ENCODE results near the gene MATN4. TPM values are rescaled to one million over a fixed set of nuclear protein-coding genes. Genes with fewer than 3 reads are reported as not detected.

MATN4 gene
- total and polyA plus RNA-seq, 2 of the 4 experiments (the other 2 are of a cell fraction), result 0.12 TPM; not detected in 1

- H3K4me2 ChIP-seq (ENCODE audit: low read depth, low read length), result no peak overlapping the region
- in situ Hi-C loops (cut with MboI; ENCODE audit: low sequenced_read_pairs), result no loop called here
- H3K23ac ChIP-seq (ENCODE audit: low read depth, low read length), result no peak overlapping the region
- CTCF ChIA-PET, result no interaction called here
- H3K9me1 ChIP-seq (ENCODE audit: insufficient read depth, low read length), result no peaks in the 10 kb centered on the region
- no peak overlapping the region for H2AK5ac ChIP-seq (ENCODE audit: low read depth, low read length)
- no peak overlapping the region for H2BK15ac ChIP-seq (ENCODE audit: low read depth, low read length)
- H2BK5ac ChIP-seq (ENCODE audit: low read depth, low read length, poor library complexity, severe bottlenecking), result no peak overlapping the region
- no CpG with 5 or more reads among the region's 5 CpGs for WGBS, 2 experiments (ENCODE audit: extremely low coverage in 2 of 2, insufficient read length in 1 of 2)
- H2BK120ac ChIP-seq (ENCODE audit: low read depth, low read length), result no peak overlapping the region
- no peak overlapping the region for H3K4ac ChIP-seq (ENCODE audit: low read depth, low read length)
- no peak overlapping the region for H3K56ac ChIP-seq (ENCODE audit: extremely low read depth, insufficient read depth, low read length)
- H4K91ac ChIP-seq (ENCODE audit: insufficient read depth, low read depth, low read length), result no peak overlapping the region
- H3K27ac ChIP-seq (ENCODE audit: insufficient read depth, low read length), result no peak overlapping the region
- ATAC-seq (ENCODE audit: low read depth) (no peak), DNase-seq (no peak)
- no peak overlapping the region for H2BK20ac ChIP-seq (ENCODE audit: low read depth, low read length)
- no peaks in the 10 kb centered on the region for H3K9me3 ChIP-seq (ENCODE audit: control insufficient read depth, insufficient read depth, low read length)
- H3K27me3 ChIP-seq (ENCODE audit: control insufficient read depth, insufficient read depth, low read length), result peaks cover 11% of the 10 kb centered on the region
- intact Hi-C loops (cut with micrococcal nuclease), result no loop called here
- H2AK9ac ChIP-seq (replicated peaks; ENCODE audit: low read depth, low read length, poor library complexity), result no peak overlapping the region
- no peak for TF ChIP-seq USF2 (IDR thresholded peaks at IDR 0.05; ENCODE audit: low read depth, low read length)
- TF ChIP-seq SMC3 (IDR thresholded peaks at IDR 0.05; ENCODE audit: low read depth, low read length), result no peak
- TF ChIP-seq MAFK (IDR thresholded peaks at IDR 0.05; ENCODE audit: low read depth, low read length), result peak; percentile 83
- no peak overlapping the region for H3K4me3 ChIP-seq (ENCODE audit: insufficient read depth, low read depth, low read length)
- no peaks in the 10 kb centered on the region for H3K4me1 ChIP-seq (ENCODE audit: control insufficient read depth, insufficient read depth, low read length)
- no peak overlapping the region for H3K18ac ChIP-seq (ENCODE audit: low read depth, low read length)
- H2AFZ ChIP-seq (replicated peaks; ENCODE audit: low read length, poor library complexity), result no peak overlapping the region
- no TSS peak for BruUV-seq (replicated peaks)
- no peaks in the 10 kb centered on the region for H4K20me1 ChIP-seq (ENCODE audit: insufficient read depth, low read length)
- H3K9ac ChIP-seq (ENCODE audit: low read depth, low read length), result no peak overlapping the region
- H4K8ac ChIP-seq (ENCODE audit: low read depth in 2 of 2, low read length in 2 of 2), result no peak overlapping the region
- no peaks in the 10 kb centered on the region for H3K36me3 ChIP-seq (ENCODE audit: control insufficient read depth, insufficient read depth, low read length)
- dilution Hi-C loops (cut with HindIII; ENCODE audit: low sequenced_read_pairs, unreplicated experiment), result no loop called here
- POLR2A ChIA-PET (ENCODE audit: unreplicated experiment), result no interaction called here
- H3K14ac ChIP-seq (replicated peaks; ENCODE audit: low read depth, low read length), result no peak overlapping the region
- no peaks in the 10 kb centered on the region for H3K79me1 ChIP-seq (ENCODE audit: low read depth in 1 of 2, low read length in 2 of 2)
- H4K5ac ChIP-seq (ENCODE audit: low read depth, low read length), result no peak overlapping the region
These were observed 56.1 kb downstream of the MATN4 start for GRCh38 chr20:45251884-45252560.

Measured in IMR-90 (cell line).